ENCODE results near the gene RIN1.
"Not testable (repeated sequence)": the region's sequence is repeated elsewhere in the genome, so short reads cannot be mapped to it uniquely, and the experiment has no call there.

Gene RIN1

GRCh38 chr11:66350560-66351235, 14.5 kb upstream of the RIN1 start:
- not testable (repeated sequence) for DNase-seq

DNA sequence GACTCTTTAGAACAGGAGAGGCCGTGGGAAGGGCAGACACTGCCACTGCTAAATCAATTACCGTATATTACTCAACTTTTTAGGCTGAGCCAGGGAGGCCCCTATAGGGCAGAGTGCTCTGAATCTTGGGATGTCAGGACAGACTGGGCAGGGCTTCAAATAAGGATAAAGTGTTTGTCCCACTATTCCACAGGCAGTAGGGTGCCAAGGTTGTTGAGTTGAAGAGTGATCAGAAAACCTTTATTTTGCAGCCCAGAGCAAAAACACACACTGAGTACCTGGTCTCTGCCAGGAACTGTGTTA, 12.8 kb upstream of the RIN1 start:
- no peak for DNase-seq

GRCh38 chr11:66347425-66348276, 11.4 kb upstream of the RIN1 start, which contains the start of gene B4GAT1:
Gene B4GAT1, minus strand, starts transcription at chr11:66347629. Its CDS starts 84 bp downstream, at chr11:66347545.
- DNase-seq = peak; percentile 87

DNA sequence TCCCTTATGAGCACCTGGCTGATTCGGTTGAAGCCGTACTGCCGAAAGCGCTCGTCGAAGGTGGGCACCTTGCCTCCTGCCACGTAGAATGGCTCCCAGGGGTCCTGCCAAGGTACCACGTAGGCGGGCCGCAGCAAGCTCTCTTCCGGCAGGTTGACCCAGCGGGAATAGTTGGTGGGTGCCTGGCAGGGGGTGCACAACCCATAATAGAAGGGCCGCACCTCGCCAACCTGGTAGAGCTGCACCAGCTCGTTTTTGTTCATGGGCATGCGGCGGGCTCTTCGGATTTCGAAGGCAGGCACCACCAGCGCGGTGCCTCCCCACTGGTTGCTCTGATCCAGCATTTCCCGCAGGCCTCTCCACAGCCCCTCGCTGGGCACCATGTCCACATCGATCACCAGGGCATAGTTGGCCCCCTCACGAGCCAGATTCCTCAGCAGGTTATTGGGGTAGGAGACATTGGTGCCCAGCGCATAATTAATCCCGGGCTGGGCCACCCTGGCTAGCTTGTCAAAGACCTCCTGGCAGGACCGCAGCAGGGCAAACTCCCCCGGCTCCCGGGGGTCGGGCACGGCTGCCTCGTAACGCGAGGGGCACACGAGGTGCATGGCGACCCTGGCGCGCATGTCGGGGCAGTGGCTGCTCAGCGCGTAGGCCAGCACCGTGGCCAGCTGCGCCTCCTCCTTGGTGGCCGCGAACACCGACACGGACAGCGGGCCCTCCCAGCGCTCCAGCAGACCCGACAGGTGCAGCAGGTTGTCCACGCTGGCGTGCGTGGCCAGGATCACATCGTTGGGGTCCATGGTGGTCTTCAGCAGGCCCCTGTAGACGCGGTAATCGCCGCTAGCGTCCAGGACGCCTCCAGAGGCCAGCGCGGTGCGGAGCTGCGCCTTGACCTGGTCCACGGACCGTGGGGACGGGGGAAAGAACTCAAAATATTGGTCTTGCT, 10.5 kb upstream of the RIN1 start:
- DNase-seq = peak; percentile 46

DNA sequence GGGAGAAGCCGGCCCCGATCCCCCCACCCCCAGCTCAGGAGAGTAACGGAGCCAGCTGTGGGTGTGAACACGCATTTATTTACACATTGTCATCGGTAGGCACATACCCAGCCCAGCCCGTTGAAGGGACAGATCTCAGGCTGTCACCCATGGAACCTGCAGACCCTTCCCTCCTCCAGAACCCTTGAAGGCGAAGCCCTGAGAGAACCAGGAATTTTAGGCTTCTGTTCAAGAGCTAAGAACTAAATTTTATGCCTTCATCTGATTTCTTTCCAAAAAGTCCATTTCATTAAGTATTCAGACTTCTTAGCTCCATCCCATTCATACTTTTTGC, 9.0 kb upstream of the RIN1 start:
- DNase-seq = no peak

DNA sequence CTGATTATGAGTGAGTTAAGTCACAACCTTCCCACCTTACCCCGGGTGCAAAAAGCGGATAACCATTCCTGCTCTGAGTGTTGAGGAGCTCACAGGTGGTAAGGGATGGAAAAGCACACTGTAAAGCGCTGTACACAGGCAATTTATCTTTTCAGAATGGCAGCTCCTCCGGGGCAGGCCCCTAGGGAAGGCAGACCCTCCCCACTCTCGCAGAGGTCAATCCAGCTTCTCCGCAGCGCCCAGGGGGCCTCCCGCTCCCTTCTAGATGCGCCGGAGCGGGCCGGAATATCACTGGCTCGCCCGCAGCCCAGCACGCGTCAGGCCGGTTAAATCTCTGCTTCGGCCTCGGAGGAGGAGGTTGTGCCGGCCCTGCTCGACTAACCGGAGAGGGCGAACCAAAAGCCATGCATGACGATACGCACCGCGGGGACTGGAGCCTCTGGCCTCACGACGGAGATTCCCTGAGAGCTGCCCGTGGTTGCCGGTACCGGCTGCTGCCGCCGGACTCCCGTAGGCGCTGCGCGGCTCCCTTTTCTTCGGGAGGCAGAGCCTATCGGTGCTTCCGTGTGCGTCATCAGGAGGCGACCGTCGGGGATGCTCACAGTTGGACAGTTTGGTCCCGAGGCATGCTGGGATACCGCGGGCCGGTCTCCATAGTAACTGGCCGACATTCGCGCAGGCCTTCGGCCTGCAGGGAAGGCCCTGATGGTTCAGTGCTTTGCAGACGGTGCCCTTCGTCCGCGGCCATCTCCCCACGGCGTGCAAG, 8.5 kb upstream of the RIN1 start, which contains the start of gene BRMS1:
TSS of gene BRMS1 (minus strand) at position 555 of the 766 bp plus-strand sequence. CDS start 2,870 bp downstream, outside the sequence.
- peak; percentile 96 for DNase-seq

GRCh38 chr11:66343176-66343575, 6.9 kb upstream of the RIN1 start:
- no peak for DNase-seq

DNA sequence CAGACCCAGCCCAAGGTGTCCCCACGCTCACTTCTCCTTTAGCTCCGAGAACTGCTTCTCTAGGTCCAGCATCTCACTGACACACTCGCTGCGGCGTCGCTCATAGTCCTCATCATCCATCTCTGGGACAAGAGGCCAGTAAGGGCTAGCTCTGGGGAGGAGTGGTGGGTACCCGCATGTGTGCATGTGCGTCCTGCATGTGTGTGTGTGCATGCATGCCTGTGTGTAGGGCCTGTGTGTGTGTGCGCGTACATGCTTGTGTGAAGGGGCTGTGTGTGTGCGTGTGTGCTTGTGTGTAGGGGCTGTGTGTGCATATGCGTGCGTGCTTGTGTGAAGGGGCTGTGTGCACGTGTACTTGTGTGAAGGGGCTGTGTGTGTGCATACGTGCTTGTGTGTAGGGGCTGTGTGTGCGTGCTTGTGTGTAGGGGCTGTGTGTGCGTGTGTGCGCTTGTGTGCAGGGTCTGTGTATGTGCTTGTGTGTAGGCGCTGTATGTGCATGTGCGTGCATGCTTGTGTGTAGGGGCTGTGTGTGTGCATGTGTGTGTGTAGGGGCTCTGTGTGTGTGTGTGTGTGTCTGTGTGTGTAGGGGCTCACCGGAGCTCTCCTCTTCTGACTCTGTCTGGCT, 5.4 kb upstream of the RIN1 start:
- no peak for DNase-seq

DNA sequence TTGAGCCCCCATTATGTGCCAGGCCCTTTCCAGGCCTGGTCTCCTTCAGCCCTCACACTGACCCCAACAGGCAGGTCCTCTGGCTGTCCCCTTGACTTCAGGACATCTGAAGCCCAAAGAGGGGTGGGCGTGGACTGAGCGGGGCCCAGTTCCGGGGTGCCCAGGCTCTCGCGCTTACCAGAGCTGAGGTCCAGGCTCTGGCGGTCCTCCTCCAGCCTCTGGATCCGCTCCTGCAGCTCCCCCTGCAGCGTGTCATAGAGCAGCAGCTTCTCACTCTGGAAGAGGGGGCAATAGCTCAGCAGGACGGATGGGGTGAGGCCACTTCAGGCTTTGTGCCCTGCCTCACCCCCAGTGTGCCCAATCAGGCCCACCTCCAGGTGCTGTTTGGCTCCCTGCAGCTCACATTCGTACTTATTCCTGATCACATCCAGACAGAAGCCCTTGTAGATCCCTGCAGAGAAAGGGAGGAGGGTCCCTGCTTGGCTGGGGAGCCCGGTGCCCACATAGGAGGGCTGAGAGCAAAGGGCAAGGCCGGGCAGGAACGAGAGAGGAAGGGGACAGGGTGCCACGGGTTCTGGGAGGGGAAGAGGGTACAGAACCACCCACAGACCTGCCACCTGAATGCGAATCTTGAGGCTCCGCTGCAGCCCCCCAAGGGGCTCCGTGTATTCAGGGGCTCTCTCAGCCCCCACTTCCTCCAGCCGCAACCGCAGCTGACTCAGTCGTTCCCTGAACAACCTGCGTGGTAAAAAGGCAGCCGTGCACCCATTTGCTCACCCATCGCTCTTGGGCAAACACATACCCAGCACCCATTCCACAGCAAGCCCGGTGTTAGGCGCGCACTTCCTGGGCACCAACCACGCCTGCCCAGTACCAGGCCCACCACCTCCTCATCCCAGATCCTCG, 4.6 kb upstream of the RIN1 start:
- DNase-seq = no peak

- no peak for DNase-seq
Measured at GRCh38 chr11:66339686-66340483, 3.7 kb upstream of the RIN1 start.

DNA sequence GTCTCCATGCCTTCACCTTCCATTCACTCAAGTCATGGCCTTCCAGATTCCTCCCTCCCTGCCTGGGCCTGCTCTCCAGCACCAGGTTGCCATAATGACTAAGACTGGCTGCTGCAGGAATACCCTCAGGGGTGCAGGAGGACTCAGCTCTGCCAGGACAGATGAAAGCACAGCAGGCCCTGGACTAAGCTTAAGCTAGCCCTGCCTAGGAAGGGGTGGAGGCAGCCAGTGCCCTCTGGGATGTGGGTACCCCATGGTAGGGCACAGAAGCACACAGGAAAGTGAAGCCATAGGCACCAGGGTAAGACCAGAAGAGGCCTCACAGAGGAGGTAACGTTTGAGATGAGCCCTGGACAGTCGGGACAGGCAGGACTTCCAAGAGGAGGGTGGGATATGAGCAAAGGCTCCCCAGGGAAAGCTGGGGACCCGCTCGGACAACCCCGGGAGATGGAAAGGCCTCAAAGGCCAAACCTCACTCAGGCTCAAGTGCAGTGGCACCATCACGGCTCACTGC, 3.0 kb upstream of the RIN1 start:
- DNase-seq = no peak

DNA sequence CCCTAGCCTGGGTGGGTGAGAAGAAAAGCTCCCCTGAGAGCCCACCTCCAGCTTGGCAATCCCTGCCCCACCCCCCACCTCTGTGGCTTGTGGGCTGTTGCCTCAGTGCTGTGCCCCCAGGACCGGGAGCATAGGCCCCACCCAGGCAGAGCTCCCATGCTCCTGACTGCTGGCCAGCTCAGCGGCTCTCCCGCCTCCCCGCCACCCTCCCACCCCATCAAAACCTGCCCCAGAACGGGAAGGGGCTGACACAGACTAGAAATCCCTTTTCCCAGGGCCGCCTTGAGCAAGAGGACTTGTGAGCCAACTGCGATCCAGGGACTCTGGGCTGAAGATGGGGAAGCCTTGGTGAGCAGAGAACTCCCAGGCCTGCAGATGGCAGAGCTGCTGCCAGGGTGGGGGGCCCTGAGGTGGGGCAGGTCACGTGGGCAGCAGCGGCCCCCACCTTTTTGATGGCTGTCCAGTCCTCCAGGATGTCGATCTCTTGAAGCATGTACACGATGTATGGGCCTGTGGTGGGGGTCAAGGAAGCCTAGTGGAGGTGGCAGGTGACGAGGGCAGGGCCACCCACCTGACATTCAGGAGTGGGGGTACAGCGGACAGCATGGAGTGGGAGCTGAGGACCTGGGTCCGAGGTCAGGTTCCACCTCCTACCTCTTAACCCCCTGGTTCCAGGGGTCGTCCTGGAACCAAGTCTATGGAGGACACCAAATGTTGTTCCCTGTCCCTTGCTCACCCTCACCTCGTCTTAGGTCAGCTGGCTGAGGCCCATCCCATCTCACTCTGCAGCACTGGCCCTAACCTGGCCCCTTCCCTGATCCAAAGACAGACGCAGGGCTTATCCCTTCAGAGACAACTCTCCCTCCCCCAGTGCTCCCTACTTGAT, 2.3 kb upstream of the RIN1 start:
- no peak for DNase-seq

- DNase-seq = no peak
Measured at GRCh38 chr11:66337103-66337899, 1.1 kb upstream of the RIN1 start.

GRCh38 chr11:66335531-66336233, 552 bp downstream of the RIN1 start:
- DNase-seq = peak; percentile 17

DNA sequence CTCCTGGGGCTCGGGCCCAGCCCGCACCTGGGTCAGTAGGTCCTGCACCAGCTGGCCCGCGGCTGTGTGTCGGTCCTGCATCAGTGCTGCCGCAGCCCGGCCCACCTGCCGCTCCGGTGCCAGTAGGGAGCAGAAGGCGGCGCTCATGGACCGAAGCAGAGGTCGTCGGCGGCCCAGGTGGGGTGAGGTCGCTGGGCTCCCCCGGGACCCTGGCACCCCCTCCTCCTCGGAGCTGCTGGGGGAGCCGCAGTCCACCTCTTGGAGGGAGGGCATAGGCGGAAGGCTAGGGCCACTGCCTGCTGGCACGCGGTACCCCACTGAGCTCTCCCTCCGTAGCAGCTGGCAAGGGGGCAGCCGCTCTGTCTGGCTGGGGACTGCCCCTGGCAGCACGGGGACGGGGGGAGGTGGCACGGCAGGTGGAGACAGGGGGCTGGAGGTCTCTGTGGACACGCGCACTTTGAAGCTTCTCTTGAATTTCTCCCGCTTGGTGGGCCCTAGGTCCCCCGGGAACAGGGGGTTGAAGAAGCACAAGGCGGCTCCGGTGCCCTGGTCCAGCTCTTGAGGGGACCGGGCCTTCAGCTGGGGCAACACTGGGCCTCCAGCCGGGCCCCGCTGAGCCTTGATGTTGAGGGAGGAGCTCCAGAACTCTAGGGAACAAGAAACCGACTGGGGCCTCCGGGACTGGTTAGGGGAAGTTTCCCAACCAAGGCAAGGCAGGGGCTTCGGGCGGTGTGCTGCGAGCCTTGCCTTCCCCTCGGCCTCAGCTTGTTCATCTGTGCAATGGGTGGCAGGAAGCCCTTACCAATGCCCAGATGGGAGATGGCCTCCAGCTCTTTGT, 1.4 kb downstream of the RIN1 start:
- DNase-seq = no peak

DNA sequence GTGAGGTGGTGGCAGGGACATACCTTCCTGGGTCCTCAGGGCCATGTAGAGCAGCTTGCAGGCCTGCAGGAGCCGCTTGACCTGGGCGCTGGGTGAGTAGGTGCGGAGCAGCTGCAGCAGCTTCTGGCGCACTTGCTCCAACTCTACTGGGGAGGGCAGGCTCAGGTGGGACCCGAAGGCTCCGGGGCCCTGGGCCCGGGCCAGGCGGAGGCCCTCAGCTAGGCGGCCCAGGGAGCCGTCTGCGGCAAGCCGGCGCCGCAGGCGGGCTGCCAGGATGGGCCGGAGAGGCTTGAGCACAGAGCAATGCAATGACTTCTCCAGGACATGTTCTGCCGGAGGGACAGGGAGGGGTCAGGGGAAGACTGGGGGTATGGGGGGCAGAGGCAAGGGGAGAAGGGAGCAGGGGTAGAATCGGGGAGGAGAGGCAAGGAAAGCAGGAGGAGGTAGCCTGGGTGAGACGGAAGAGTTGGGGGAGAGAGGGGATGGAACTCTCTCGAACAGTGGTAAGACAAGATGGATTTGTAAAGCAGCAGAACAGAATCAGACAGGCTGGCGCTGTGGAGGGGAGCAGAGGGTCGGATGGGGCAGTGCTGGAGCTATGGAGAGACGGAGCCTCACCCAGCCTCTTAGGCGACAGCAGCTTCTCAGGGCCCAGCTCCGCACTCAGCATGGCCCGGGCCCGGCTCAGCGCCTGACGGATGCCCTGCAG, 2.2 kb downstream of the RIN1 start:
- DNase-seq = no peak
